ENCODE measurements around the gene CYS1. TPM values are rescaled to one million over a fixed set of nuclear protein-coding genes. Genes with fewer than 3 reads are reported as not detected.
A peak's percentile ranks its signal among the peaks of the same experiment; 100 is the strongest.

Gene CYS1, protein sequence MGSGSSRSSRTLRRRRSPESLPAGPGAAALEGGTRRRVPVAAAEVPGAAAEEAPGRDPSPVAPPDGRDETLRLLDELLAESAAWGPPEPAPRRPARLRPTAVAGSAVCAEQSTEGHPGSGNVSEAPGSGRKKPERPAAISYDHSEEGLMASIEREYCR
- polyA plus RNA-seq (0.14 to 0.52 TPM (median 0.48 TPM) in 3 replicates), polyA minus RNA-seq (0.35 to 0.92 TPM (median 0.53 TPM) in 3 replicates)
- not detected for polyA plus RNA-seq (2011; ENCODE audit: low read depth)
- 0.41 and 1.3 TPM in 2 replicates for polyA plus RNA-seq (2011; cell fraction: cytosol; rRNA removed)
- 0.28 and 1.6 TPM in 2 replicates for polyA plus RNA-seq (2011; cell fraction: nucleus; rRNA removed)
- polyA plus RNA-seq (2012; ENCODE audit: low replicate concordance) = 0.20 and 0.77 TPM in 2 replicates
- 1.2 TPM for polyA minus RNA-seq (2011; cell fraction: cytosol; rRNA and poly(A)+ RNA removed)
- 0.42 and 0.85 TPM in 2 replicates for polyA minus RNA-seq (2011; cell fraction: nucleus; rRNA and poly(A)+ RNA removed)

DNA sequence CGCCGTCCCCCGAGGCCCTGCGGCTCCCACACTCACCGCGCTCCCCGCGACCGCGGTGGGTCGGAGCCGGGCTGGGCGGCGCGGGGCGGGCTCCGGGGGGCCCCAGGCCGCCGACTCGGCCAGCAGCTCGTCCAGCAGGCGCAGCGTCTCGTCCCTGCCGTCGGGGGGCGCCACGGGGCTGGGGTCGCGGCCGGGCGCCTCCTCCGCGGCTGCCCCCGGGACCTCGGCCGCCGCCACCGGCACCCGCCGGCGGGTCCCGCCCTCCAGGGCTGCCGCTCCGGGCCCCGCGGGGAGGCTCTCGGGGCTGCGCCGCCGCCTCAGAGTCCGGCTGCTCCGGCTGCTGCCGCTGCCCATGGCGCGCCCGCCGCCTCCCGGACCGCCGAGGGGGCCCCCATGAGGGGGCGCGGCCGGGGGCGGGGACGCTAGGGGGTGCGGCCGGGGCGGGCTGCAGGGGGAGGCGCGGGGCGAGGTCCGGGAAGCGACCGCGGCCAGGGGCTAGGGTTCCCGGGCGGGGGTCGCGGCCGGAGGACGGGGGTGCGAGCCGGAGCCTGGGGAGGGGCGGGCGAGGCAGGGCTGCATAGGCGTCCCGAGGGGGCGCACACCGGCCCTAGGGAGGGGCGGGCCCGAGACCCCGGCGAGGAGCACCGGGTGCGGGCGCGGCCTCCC lies at the start of gene CYS1:
Gene CYS1, minus strand, starts transcription at position 542 of the 666 bp plus-strand sequence. Its CDS starts 188 bp downstream, at position 354.
- H2AFZ ChIP-seq (ENCODE audit: control insufficient read depth, low read length) = peak within 1 kb of the TSS; percentile 23
- TF ChIP-seq, protein P1, sequence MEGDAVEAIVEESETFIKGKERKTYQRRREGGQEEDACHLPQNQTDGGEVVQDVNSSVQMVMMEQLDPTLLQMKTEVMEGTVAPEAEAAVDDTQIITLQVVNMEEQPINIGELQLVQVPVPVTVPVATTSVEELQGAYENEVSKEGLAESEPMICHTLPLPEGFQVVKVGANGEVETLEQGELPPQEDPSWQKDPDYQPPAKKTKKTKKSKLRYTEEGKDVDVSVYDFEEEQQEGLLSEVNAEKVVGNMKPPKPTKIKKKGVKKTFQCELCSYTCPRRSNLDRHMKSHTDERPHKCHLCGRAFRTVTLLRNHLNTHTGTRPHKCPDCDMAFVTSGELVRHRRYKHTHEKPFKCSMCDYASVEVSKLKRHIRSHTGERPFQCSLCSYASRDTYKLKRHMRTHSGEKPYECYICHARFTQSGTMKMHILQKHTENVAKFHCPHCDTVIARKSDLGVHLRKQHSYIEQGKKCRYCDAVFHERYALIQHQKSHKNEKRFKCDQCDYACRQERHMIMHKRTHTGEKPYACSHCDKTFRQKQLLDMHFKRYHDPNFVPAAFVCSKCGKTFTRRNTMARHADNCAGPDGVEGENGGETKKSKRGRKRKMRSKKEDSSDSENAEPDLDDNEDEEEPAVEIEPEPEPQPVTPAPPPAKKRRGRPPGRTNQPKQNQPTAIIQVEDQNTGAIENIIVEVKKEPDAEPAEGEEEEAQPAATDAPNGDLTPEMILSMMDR (optimal IDR thresholded peaks at IDR 0.05 in 1 of 3, IDR thresholded peaks at IDR 0.05 in 1 of 3, conservative IDR thresholded peaks at IDR 0.05 in 1 of 3; ENCODE audit: extremely low read depth in 1 of 3, insufficient read depth in 2 of 3, low read length in 3 of 3) = peak in 1 of 3 experiments; percentile 48
- TF ChIP-seq EZH2 (IDR thresholded peaks at IDR 0.05; ENCODE audit: low read length) = no peak
- H3K9me3 ChIP-seq (ENCODE audit: control insufficient read depth, low read depth, low read length) = no peaks in the 10 kb centered on the region
- FAIRE-seq (no peak), DNase-seq (ENCODE audit: low read depth, low spot score) (no peak)
- H3K79me2 ChIP-seq (ENCODE audit: control insufficient read depth, insufficient read depth, low read length) = no peaks in the 10 kb centered on the region
- dilution Hi-C loops (cut with MboI; ENCODE audit: extremely low pct_ligation_motif_present, low sequenced_read_pairs) = no loop called here
- H3K27ac ChIP-seq (ENCODE audit: control insufficient read depth, insufficient read depth, low read length) = no peak within 1 kb of the TSS
- H3K27me3 ChIP-seq (ENCODE audit: control insufficient read depth, extremely low read depth, insufficient read depth, low read length) = peaks cover 67% of the 10 kb centered on the region
- H3K36me3 ChIP-seq (ENCODE audit: control insufficient read depth in 2 of 2, extremely low read depth in 1 of 2, insufficient read depth in 2 of 2, low read length in 2 of 2) = no peaks in the 10 kb centered on the region
- H3K4me2 ChIP-seq (ENCODE audit: control insufficient read depth, extremely low read depth, insufficient read depth, low read depth, low read length) = peak within 1 kb of the TSS; percentile 77
- peak within 1 kb of the TSS; percentile 28 for H3K9ac ChIP-seq (ENCODE audit: control insufficient read depth, extremely low read depth, insufficient read depth, low read length)
- H3K4me3 ChIP-seq (ENCODE audit: control insufficient read depth in 2 of 3, extremely low read depth in 1 of 3, insufficient read depth in 2 of 3, low read depth in 1 of 3, low read length in 3 of 3) = peak within 1 kb of the TSS; percentile 24 to 48 (median 46)
- H3K9me1 ChIP-seq (ENCODE audit: control insufficient read depth, extremely low read depth, insufficient read depth, low read length) = no peaks in the 10 kb centered on the region
- no peaks in the 10 kb centered on the region for H3K4me1 ChIP-seq (ENCODE audit: control insufficient read depth, extremely low read depth, insufficient read depth, low read length)
- H4K20me1 ChIP-seq (ENCODE audit: control insufficient read depth, extremely low read depth, insufficient read depth, low read length) = no peaks in the 10 kb centered on the region

DNA sequence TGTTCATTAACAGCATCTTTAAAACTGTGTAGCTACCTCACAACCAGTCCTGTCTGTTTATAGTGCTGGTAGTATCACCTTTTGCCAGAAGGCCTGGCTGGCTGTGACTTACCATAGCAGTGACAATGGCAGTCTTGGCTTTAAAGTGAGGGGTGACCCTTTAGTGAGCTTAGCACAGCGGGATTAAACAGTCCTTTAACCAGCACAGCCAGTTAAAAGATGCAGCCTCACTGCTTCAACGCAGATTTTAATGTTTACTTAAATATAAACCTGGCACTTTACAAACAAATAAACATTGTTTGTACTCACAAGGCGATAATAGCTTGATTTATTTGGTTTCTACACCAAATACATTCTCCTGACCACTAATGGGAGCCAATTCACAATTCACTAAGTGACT lies 49.3 kb upstream of the CYS1 start:
- Histone ChIP-seq H3K9me1 (ENCODE audit: control insufficient read depth, extremely low read depth, insufficient read depth, low read length) (no peaks in the 10 kb centered on the region), H3K36me3 (ENCODE audit: control insufficient read depth in 2 of 2, extremely low read depth in 1 of 2, insufficient read depth in 2 of 2, low read length in 2 of 2) (peaks cover 2 to 29% of the 10 kb centered on the region in 2 experiments), H3K4me3 (ENCODE audit: control insufficient read depth in 2 of 3, extremely low read depth in 1 of 3, insufficient read depth in 2 of 3, low read depth in 1 of 3, low read length in 3 of 3) (no peak overlapping the region), H3K79me2 (ENCODE audit: control insufficient read depth, insufficient read depth, low read length) (peaks cover 4% of the 10 kb centered on the region), H3K4me1 (ENCODE audit: control insufficient read depth, extremely low read depth, insufficient read depth, low read length) (peaks cover 7% of the 10 kb centered on the region), H2AFZ (ENCODE audit: control insufficient read depth, low read length) (no peak overlapping the region), H3K9me3 (ENCODE audit: control insufficient read depth, low read depth, low read length) (no peaks in the 10 kb centered on the region), H3K9ac (ENCODE audit: control insufficient read depth, extremely low read depth, insufficient read depth, low read length) (no peak overlapping the region), H3K27me3 (ENCODE audit: control insufficient read depth, extremely low read depth, insufficient read depth, low read length) (no peaks in the 10 kb centered on the region), H3K27ac (ENCODE audit: control insufficient read depth, insufficient read depth, low read length) (no peak overlapping the region), H4K20me1 (ENCODE audit: control insufficient read depth, extremely low read depth, insufficient read depth, low read length) (no peaks in the 10 kb centered on the region), H3K4me2 (ENCODE audit: control insufficient read depth, extremely low read depth, insufficient read depth, low read depth, low read length) (no peak overlapping the region)
- dilution Hi-C loops (cut with MboI; ENCODE audit: extremely low pct_ligation_motif_present, low sequenced_read_pairs) = no loop called here
- FAIRE-seq (no peak), DNase-seq (ENCODE audit: low read depth, low spot score) (no peak)
- no peak for TF ChIP-seq EZH2 (IDR thresholded peaks at IDR 0.05; ENCODE audit: low read length)
- TF ChIP-seq, protein P1 (optimal IDR thresholded peaks at IDR 0.05 in 1 of 3, IDR thresholded peaks at IDR 0.05 in 1 of 3, conservative IDR thresholded peaks at IDR 0.05 in 1 of 3; ENCODE audit: extremely low read depth in 1 of 3, insufficient read depth in 2 of 3, low read length in 3 of 3) = no peak
